Measurements from ENCODE around the gene SLC10A7. TPM values are rescaled to one million over a fixed set of nuclear protein-coding genes. Genes with fewer than 3 reads are reported as not detected.

Gene SLC10A7
- total and polyA plus RNA-seq, 2 of the 13 experiments (the other 11 are each of a cell fraction or from before 2014, with no cell fraction given), result 18.5 to 18.8 TPM

GRCh38 chr4:146367347-146367746 is 154.4 kb downstream of the SLC10A7 start (continued):
- TF ChIP-seq ZFP90 (CRISPR knock-in tag; IDR thresholded peaks at IDR 0.05; ENCODE audit: borderline replicate concordance) (no peak), NCOA2 (CRISPR knock-in tag; IDR thresholded peaks at IDR 0.05) (no peak), ZNF644 (CRISPR knock-in tag; IDR thresholded peaks at IDR 0.05; ENCODE audit: low read depth) (no peak), CHD2 (IDR thresholded peaks at IDR 0.05; ENCODE audit: low read depth, low read length) (no peak), TEAD3 (CRISPR knock-in tag; optimal IDR thresholded peaks at IDR 0.05; ENCODE audit: borderline replicate concordance) (no peak), GMEB2 (CRISPR knock-in tag; IDR thresholded peaks at IDR 0.05; ENCODE audit: low read depth) (no peak), ASH2L (IDR thresholded peaks at IDR 0.05; ENCODE audit: insufficient read length, low read depth, low read length) (no peak), ZNF296 (CRISPR knock-in tag; conservative IDR thresholded peaks at IDR 0.05) (no peak), ZNF646 (CRISPR knock-in tag; IDR thresholded peaks at IDR 0.05) (no peak), ZNF276 (CRISPR knock-in tag; IDR thresholded peaks at IDR 0.05; ENCODE audit: low read depth) (no peak), MNT (IDR thresholded peaks at IDR 0.05) (no peak), MED1 (CRISPR knock-in tag; IDR thresholded peaks at IDR 0.05) (no peak)

All from HepG2 (cell line).